Measurements from ENCODE around the gene EFR3B.

Gene EFR3B

GRCh38 chr2:25036221-25036559 is 5.7 kb upstream of the EFR3B start:
- no peak for TF ChIP-seq ZNF8 (CRISPR knock-in tag; IDR thresholded peaks at IDR 0.05)
- no peak for TF ChIP-seq CSRNP3 (CRISPR knock-in tag; IDR thresholded peaks at IDR 0.05)
- TF ChIP-seq RARB (CRISPR knock-in tag; IDR thresholded peaks at IDR 0.05): no peak
- no peak for TF ChIP-seq PATZ1 (CRISPR knock-in tag; IDR thresholded peaks at IDR 0.05; ENCODE audit: borderline replicate concordance)
- TF ChIP-seq ZC3H10 (CRISPR knock-in tag; IDR thresholded peaks at IDR 0.05): no peak
- no peak for TF ChIP-seq TOX (CRISPR knock-in tag; IDR thresholded peaks at IDR 0.05; ENCODE audit: borderline replicate concordance)
- no peak for TF ChIP-seq TSHZ2 (CRISPR knock-in tag; IDR thresholded peaks at IDR 0.05)
- TF ChIP-seq OSR1 (CRISPR knock-in tag; IDR thresholded peaks at IDR 0.05): no peak
- no peak for TF ChIP-seq ZFP3 (CRISPR knock-in tag; IDR thresholded peaks at IDR 0.05)
- no peak for TF ChIP-seq ARNTL (CRISPR knock-in tag; IDR thresholded peaks at IDR 0.05; ENCODE audit: borderline replicate concordance, low read depth)
- TF ChIP-seq GLIS3 (CRISPR knock-in tag; IDR thresholded peaks at IDR 0.05): no peak
- TF ChIP-seq SNAI2 (CRISPR knock-in tag; IDR thresholded peaks at IDR 0.05): no peak
- no peak for TF ChIP-seq CSDC2 (CRISPR knock-in tag; IDR thresholded peaks at IDR 0.05)
- no peak for TF ChIP-seq PPARA (CRISPR knock-in tag; IDR thresholded peaks at IDR 0.05; ENCODE audit: borderline replicate concordance)
- TF ChIP-seq ZNF565 (CRISPR knock-in tag; conservative IDR thresholded peaks at IDR 0.05; ENCODE audit: low read depth): no peak
- no peak for ATAC-seq

- TF ChIP-seq ZFP3 (CRISPR knock-in tag; IDR thresholded peaks at IDR 0.05): no peak
- TF ChIP-seq TCF4 (CRISPR knock-in tag; IDR thresholded peaks at IDR 0.05; ENCODE audit: borderline replicate concordance): no peak
- no peak for TF ChIP-seq SNAI2 (CRISPR knock-in tag; IDR thresholded peaks at IDR 0.05)
- TF ChIP-seq TSHZ2 (CRISPR knock-in tag; IDR thresholded peaks at IDR 0.05): no peak
- TF ChIP-seq ISL1 (CRISPR knock-in tag; IDR thresholded peaks at IDR 0.05): no peak
- no peak for TF ChIP-seq ZC3H10 (CRISPR knock-in tag; IDR thresholded peaks at IDR 0.05)
- TF ChIP-seq BACH2 (CRISPR knock-in tag; IDR thresholded peaks at IDR 0.05; ENCODE audit: borderline replicate concordance): no peak
- TF ChIP-seq PPARA (CRISPR knock-in tag; IDR thresholded peaks at IDR 0.05; ENCODE audit: borderline replicate concordance): no peak
- no peak for TF ChIP-seq ZNF70 (CRISPR knock-in tag; IDR thresholded peaks at IDR 0.05)
- TF ChIP-seq POU6F1 (CRISPR knock-in tag; IDR thresholded peaks at IDR 0.05; ENCODE audit: borderline replicate concordance, low read depth): no peak
- no peak for TF ChIP-seq CSDC2 (CRISPR knock-in tag; IDR thresholded peaks at IDR 0.05)
- no peak for TF ChIP-seq PATZ1 (CRISPR knock-in tag; IDR thresholded peaks at IDR 0.05; ENCODE audit: borderline replicate concordance)
- TF ChIP-seq ESRRG (CRISPR knock-in tag; IDR thresholded peaks at IDR 0.05): no peak
- no peak for TF ChIP-seq RARB (CRISPR knock-in tag; IDR thresholded peaks at IDR 0.05)
- no peak for TF ChIP-seq ZNF565 (CRISPR knock-in tag; conservative IDR thresholded peaks at IDR 0.05; ENCODE audit: low read depth)
- TF ChIP-seq ZNF8 (CRISPR knock-in tag; IDR thresholded peaks at IDR 0.05): no peak
- no peak for TF ChIP-seq TOX (CRISPR knock-in tag; IDR thresholded peaks at IDR 0.05; ENCODE audit: borderline replicate concordance)
- TF ChIP-seq OSR1 (CRISPR knock-in tag; IDR thresholded peaks at IDR 0.05): no peak
- no peak for ATAC-seq
Observed at GRCh38 chr2:25039126-25039525, 2.8 kb upstream of the EFR3B start.

Measured in SK-N-SH treated with all-trans-retinoic acid at 6 μM for 48 hours (cell line).